Mucosa of gallbladder (tissue), 1 donor: ENCODE results near the gene GPHA2. TPM values are rescaled to one million over a fixed set of nuclear protein-coding genes. Genes with fewer than 3 reads are reported as not detected.

ENCODE experiments used
- DNase-seq: peaks from one replicate; pipeline ENCODE4 v3.0.0-alpha.2; 2020; ENCODE audit warnings: low spot score
- total RNA-seq: library from RNA; stranded (reverse); gene quantifications from one replicate; pipeline ENCODE4 v1.2.1, GENCODE V29; 2021
- donor health status: DM: no; HTN: no; CAD: no.

GPHA2 gene
- total RNA-seq, 1 donor from 2014 or later: 1.3 TPM

DNA sequence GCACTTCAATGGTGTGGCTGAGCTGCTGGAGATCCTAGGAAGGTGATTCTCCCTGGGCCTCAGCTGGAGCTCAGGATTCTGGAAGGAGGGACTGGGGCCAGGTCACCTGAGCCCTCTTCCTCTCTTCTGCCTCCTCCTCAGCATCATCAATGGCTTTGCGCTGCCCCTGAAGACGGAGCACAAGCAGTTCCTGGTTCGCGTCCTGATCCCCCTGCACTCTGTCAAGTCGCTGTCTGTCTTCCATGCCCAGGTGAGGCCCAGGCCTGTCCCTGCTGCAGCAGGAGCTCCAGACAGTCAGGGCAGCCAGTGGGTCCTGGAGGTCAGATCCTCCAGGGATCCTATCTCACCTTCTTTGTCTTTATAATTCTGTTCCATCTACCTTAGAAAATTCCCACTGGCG is 5.4 kb downstream of the GPHA2 start:
- no peak for DNase-seq

DNA sequence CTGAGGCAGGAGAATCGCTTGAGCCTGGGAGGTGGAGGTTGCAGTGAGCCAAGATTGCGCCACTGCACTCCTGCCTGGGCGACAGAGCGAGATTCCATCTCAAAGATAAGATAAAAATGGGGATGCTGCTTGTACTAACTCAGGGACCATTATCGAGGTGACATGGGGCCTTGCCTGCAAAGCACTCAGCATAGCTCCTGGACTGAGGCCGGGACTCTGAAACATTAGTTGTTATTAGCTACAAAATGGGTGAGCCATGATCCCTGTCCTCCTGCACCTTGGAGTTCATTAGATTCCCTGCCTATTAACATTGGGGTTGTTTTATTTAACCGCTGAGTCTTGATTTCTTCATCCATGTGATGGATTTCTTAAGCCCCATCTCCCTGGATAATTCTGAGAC is 6.1 kb downstream of the GPHA2 start:
- DNase-seq: no peak

DNA sequence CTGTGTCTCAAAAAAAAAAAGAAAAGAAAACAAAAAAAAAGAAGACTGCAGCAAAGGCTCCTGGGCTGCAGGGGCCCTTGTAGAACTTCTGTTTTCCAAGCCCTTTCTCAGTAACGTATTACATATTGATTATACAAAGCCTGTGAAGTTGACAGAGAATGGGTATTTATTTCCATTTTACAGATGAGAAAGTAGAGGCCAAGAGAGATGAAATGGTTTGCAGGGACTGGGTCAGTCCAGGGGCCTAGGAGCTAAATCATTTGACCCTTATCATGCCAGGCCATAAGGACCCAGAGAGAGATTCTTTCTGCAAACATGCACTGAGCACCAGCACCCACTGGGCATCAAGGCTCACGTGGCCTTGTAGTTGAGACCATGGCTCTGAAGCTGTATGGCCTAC is 6.7 kb downstream of the GPHA2 start:
- no peak for DNase-seq

DNA sequence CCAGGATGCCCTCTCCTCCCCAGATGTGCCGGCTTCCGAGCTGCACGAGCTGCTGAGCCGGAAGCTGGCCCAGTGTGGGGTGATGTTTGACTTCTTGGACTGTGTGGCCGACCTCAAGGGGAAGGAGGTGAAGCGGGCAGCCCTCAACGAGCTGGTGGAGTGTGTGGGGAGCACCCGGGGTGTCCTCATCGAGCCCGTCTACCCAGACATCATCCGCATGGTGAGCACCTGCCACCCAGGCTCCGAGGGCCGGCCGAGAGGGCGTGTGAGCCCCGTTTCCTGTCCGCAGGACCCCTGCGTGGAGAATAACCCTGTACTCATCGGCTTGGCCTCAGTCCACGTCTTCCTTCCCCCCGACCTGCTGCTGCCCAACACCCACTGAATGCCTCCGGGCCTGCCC is 9.0 kb downstream of the GPHA2 start:
- no peak for DNase-seq

DNA sequence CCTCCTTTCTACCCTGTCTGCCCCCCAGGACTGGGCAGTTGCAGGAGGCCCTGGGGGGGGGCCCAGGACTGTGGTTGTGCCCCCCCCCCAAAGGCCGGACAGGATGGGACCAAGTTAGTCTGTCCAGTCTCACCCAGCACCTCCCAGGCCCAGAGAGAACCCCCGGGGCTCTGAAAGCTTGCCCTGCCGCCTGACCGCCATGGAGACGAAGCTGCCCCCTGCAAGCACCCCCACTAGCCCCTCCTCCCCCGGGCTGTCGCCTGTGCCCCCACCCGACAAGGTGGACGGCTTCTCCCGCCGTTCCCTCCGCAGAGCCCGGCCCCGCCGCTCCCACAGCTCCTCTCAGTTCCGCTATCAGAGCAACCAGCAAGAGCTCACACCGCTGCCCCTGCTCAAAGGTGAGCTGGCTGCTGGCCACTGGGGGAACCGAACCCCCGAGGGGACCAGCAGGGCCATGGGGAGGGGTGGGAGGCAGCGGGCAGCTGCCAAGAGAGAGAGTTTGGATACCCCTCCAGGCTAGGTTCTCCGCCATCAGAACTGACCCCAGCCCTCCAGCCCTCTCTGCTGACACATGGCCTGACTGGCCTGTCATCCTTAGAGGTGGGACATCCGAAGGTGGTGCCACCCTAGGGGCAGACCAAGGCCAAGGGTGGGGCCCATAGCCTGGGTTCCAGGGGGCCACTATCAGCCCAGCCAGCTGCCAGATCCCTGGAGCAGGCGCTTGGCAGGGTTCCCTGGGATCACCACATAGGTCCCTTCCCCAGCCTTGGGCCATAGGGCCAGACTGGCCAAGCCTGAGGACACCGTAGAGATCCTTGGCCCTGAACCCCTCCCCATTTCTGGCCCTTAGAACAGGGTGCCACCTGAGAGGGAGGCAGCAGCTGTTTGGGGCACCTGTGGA is 9.9 kb downstream of the GPHA2 start:
- no peak for DNase-seq

DNA sequence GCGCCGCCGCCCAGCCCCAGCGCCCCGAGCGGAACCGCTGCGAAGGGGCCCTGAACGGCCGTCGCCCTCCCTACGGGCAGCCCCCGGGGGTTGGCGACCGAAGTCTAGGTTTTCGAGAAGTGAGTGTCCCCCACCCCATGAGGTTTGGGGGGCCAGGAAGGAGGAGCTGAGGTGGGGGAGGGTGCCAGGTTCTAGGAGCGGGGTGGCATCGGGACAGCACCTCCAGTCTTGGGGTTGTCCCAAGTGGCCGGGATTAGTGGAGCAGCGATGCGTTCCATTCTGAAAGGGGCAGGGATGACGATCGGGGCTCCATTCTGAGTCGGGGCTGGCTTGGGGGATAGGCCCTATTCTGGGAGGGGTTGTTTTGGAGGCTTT is 10.8 kb downstream of the GPHA2 start:
- no peak for DNase-seq

DNA sequence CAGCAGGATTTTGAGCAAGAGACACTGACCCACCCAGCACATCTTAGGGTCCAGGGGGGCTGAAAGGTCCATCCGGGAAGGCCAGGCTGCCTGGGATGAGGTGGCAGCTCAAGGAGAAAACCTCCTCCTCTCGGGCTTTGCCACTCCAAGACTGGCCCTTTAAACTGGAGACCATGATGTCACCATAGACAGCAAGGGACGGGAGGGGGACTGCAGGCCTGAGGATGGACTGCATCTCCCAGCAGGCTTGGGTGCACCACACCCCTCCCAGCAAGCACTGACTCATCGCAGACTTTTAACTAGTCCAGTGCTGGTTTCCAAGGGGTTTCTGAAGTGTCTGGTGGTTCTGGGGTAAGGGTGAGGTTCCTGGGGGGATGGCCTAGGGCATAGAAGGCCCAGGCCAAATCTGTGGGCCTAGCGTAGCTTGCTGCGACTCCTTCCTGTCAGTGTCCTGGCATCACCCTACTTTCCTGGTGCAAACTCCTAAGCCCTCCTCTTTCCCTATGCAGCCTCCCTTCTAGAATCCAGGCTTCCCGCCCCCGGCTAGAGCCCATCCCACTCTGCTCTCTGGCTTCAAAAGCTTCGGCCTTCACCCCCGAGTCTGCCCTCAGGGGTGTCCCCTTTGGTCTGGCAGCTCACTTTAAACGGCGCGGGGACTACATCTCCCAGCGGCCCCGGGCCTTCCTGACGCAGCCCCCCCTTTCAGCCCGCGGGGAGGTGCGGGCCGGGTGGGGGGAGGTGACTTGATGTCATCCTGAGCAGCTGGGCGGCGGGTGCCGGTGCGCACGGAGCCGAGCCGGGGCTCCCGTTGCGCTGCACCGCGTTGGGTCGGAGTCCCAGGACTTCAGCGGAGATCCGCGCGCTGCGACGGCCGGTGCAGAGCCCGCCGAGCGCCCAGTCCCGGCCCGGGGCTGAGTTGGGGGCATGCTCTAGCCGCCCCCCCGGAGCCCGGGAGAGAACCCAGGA is 11.5 kb downstream of the GPHA2 start, which contains the start of gene PPP2R5B:
PPP2R5B (plus strand) TSS at position 746 of the 966 bp plus-strand sequence. CDS start 1,046 bp downstream, outside the sequence.
- peak; percentile 94 for DNase-seq

DNA sequence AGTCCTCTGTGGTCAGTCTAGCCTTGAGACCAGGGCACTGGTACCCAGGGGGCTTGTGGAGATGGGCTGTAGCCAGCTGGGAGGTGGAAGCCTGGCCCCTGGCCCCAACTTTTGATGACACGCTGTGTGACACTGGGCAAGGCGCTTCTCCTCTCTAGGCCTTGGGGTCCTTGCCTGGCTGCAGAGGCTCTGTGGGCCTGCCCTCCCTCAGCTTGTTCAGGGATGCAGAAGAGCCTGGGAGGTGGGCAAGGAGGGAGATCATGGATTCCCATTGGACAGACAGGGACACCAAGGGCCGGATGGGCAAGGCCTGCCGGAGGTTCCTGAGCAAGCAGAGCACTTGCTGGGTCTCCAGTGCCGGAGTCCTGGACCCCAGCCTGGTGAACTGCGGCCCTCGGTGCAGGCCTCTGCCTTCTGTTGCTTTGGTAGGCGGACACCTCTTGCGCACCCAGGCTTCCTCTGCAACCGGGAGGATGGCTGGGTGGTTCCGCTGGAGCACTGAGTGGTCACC is 12.5 kb downstream of the GPHA2 start:
- DNase-seq: no peak

DNA sequence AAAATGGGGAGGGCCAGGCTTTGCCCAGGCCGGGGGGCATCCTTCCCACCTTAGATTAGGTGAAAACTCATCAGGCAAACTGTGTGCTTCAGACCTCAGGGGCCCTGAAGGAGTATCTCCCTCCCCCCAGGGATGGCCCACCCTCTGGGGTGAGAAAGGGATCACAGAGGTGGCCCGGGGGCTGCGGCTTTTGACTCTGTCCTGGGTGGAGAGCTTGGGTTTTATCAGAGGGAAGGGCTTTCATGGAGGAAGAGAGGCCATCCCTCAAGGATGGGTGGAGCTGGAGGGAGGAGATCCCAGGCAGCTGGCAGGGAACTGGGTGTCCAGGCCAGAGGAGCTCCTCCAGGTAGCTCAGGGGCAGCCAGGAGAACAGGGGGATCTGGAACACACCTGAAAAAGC is 14.3 kb downstream of the GPHA2 start:
- DNase-seq: no peak

DNA sequence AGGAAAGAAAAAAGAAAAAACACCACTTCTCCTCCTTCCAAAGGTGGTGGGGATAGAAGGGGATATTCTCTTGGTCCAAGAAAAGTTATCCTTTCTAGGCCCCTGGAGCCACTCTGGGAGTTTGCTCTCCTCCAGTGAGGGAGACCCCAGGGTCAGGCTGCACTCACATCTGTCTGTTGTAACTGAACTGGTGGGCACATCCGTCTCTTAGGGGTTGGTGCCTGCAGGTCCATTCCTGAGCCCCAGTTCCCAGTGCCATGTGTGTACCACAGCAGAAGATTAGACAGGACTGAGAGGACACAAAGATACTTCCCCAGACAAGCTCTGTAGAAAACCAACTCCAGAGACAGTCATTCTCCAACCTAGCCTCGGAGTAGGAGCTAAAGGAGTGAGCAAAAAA is 15.6 kb downstream of the GPHA2 start:
- no peak for DNase-seq

DNA sequence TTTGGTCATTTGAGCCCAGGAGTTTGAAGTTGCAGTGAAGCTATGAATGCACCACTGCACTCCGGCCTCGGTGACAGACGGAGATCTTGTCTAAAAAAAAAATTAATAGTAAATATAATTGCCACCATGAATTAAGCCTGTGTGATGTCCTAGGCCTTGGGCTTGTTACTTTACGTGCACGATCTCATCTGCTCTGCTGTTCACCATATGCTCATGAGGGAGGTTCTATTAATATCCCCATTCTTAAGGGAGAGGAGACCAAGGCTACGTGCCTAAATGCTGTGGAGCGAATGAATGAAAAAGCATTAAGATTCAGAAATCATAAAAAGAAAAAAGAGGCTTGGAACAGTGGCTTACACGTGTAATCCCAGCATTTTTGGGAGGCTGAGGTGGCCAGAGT is 16.1 kb downstream of the GPHA2 start:
- no peak for DNase-seq

DNA sequence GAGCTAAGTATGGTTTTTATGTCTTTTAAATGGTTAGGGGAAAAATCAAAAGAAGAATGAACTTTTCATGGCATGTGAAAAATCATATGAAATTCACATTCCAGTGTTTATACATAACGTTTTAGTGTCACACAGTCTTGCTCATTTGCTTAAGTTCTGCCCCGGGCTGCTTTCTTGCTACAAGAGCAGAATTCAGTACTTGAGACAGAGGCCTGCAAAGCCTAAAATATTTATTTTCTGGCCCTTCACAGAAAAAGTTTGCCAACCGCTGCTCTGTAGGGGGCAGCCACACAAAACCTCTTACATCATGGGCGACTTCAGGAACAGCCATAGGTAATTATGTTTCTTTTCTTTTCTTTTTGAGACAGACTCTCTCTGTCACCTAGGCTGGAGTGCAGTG is 17.7 kb downstream of the GPHA2 start:
- no peak for DNase-seq

DNA sequence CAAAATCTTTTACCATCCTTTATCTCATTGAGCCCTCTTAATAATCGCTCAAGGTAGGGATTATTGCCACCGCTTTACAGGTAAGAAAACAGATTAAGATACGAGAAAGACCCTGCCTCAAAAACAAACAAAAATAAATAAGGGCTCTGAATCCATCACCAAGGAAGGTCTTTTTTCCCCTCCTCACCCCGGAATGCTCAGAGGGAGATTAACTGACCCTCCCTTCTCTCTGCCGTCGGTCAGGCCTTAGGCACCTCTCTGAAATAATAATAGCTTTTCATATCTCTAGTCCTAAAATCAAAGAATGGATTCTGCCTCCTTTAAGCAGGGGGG is 18.1 kb downstream of the GPHA2 start:
- no peak for DNase-seq

DNA sequence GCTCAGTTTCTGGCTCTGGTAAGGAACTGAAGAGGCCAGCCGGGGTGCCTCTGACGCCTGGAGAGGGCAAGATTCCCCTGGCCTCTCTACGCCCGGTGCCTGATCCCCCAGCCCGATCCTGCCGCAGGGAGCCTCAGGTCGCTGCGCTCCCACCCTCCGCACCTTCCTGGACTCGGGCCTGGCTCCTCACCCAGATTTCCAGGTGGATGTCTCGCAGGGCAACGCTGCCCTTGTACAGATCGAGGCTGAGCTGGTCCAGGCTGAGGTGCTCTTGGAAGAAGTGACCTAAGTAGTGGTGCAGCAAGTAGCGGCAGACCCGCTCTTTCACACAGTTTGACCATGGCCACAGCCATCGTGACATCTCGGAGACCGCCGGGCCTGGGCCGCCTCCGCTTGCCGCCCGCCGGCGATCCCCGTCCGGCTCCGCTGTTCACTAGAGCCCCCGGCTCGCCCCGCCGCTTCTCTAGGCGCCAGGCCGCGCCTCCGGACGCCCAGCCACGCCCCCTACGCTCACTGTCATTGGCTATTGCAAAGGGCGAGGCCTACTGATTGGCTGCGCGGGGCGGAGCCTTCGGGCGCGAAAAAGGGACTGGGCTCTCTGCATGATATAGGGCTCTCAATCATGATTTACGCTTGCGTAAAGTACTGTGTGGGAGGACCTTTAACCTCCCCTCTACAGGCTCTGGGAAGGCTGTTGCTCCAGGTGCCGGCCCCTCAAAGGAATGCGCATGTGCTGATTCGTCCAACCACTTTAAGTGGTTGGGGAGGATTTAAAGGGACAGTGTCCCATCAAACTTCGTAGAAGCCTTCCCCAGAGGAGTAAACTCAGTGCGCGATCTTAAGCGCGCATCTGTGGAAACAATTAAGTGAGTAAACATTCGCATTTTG is 18.7 kb downstream of the GPHA2 start, which contains the start of gene ATG2A:
ATG2A (minus strand) TSS at position 435 of the 888 bp plus-strand sequence; CDS start at position 361, 74 bp downstream.
- peak; percentile 99 for DNase-seq

DNA sequence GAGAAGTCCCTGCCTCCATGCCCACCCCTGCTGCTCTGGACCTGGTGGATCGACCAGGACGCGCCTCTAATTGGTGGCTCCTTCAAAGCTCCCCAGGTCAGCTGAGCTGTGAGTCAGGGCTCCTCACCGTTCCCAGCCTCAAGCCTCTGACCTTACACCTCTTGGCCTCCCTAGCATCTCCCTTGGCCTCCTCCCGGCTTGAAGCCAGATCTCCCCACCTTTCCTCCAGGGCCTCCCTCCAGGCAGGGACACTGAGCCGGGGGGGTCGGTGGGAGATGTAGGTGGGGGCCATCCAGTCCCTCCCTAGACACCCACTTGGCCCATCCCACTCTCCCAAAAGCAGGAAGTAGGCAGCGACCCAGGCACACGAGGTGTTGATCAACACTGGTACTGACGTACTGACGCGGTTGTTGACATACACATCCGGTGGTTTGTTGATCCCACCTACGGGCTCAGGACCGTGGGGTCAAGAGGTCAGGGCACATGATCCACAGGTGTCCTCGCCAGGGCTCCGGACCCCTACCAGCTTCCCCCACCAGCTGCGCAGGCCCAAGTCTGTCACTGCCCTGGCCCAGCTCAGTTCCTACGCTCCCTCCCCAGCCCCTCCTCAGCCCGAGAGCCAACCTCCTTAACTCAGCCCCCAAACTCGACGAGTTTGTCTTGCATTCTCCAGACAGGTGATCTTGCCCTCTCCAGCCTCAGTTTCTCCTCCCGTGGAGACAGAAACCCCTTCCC is 19.5 kb downstream of the GPHA2 start:
- peak; percentile 46 for DNase-seq

DNA sequence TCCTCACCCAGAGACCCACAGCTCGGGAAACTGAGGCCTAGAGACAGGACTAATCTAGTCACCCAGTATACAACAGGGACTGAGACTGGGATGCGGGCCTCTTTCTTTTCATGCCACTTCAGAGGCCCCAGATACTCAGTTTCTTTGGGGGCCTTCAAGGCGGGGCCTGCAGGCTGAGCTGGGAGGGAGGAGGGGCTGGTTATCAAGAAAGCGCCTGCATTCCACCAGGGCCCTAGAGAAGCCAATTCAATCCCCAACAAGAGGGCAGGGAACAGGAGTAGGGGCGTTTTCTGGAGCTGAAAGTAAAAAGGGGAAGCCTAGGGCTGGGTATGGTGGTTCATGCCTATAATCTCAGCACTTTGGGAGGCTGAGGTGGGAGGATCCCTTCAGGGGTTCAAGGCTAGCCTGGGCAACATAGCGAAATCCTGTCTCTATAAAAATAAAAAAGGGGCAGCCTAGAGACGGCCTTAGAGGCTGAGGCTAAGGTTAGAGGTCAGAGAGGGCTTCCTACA is 20.3 kb downstream of the GPHA2 start:
- DNase-seq: no peak

DNA sequence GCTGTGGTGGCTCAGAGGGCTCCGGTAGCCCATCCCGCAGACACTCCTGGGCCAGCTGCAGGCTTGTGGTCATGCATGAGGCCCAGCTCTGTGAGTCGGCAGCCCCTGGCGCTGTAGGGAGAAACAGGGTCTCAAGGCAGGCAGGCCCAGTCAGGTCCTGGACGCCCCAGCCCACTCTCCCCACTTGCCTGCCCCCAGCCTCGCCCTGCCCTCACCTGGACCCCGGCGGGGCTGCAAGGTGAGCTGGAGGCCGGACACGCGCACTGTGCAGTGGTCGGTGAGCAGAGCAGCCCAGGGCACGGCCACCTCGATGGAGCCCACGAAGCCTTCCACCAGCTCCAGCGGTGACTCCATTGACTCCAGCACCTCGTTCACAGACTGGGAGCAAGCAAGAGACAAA is 21.6 kb downstream of the GPHA2 start:
- no peak for DNase-seq

DNA sequence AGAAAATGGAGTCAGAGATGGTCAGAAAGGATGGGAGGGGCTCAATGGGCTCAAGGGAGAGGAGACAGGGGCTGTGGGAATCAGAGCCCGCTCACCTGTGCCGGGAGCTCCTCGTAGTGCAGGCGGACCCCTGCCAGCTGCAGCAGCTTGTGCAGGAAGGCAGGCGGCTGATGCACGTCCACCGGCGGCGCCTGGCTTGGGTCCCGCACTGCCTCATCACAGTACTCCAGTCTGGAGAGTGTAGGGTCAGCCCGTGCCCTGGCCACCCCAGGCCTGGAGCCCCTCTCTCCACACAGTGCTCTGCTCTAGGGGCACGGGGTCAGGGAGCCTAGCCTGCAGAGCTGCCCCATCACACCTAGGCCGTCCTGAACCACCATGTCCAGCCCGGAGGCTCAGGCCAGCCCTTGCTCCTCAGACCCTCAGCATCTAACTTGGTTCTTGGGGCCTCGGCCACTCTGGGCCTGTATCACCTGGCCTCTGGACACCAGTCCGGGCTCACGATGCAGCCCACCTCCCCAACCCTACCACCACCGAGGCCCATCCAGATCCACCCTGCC is 22.4 kb downstream of the GPHA2 start:
- DNase-seq: no peak

DNA sequence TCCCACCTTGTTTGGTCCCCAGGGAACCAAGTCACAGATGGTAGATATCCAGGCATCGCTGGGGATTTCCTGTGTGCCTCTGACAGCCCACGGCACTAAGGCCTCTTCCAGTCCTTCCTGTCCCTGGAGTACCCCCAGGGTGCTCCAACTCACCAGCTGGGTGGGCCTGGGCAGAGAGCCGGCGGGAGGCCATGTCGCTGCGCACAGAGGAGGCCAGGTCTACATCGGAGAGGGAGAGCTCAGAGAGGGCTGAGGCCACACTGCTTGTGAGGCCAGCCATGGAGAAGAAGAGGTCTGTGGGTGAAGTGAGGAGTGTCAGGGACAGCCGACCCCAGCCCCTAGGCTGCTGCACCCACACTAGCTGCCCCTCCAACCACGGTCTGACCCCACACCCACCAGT is 24.0 kb downstream of the GPHA2 start:
- no peak for DNase-seq

DNA sequence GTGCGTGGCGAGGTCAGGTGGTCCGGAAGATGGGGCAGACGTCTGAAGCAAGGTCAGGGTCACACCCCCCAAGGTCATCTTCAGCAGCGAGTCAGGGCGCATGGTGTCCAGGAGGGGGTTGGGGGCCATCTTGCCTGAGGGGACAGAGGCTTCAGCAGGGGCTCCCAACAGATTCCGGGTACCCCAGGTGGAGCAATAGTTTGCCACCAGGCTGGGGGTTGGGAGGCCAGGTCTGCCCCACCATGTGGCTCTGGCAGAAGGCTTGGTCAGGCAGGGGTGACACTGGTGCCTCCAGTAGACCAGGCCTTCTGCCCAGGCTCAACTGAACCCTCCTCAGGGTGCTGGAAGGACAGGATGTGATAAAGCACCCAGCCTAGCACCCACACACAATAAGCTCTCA is 24.6 kb downstream of the GPHA2 start:
- DNase-seq: no peak
